Amygdala (tissue), 56 donors: Measurements from ENCODE around the gene KRTAP10-12.

Experiments
- DNase-seq, 56 donors: peaks; one replicate each; lab custom pipeline; 2025; lab: John Stamatoyannopoulos, UW

Gene KRTAP10-12

DNA sequence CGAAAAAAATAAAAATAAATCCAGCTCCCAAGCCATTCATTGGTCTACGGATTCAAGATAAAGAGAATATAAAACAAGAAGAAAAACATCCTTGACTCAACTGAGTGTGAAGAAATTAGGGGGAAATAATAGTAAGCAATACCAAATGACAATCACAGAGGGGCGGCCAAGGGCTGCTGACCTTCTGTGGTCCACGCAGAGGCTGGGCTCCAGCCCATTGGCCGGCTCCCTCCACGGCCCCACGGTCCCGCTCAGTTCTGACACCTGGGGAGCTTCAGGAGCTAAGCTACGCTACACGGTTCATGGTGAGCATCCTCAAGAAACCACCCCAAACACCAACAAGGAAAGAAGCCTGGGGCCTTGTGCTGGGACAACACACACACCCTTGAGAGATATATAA is 400 bp upstream of the KRTAP10-12 start:
- DNase-seq, result no peak

DNA sequence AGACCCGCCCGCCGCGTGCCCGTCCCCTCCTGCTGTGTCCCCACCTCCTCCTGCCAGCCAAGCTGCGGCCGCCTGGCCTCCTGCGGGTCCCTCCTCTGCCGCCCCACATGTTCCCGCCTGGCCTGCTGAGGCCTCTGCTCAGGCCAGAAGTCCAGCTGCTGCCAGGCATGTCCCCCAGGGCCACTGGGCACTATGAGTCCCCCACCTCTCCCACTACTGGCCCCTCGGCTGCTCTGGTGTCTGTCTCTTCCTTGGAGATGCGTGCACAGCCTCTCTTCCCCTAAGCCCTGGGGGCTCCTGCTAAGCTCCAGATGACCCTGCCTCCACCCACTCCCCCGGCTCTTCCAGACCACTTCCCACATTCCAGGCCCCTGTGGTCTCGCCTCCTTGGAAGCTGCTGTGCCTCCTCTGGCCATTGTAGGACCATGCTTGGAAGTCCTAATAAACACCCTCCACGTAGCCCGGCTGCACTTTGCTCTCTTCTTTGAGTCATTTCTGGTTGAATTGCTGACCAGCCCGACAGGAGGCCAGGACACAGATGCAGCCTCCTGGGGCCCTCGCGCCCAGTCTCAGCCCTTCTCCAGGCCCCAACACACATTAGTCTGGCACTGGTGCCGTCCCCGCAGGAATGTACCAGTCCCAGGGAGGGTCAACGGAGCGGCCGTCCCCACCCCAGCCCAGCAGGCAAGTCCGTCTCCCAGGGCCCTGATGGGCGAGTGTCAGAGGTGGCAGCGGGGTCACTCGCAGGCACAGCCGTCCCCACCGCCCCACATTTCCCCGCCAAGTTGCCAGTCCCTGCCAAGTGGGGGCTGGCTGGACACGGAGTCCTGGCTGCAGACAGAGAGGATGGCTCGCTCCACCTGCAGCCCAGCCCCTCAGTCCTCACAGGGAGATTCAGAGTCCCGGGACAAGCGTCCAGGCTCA is 1.1 kb downstream of the KRTAP10-12 start:
- DNase-seq, result no peak

DNA sequence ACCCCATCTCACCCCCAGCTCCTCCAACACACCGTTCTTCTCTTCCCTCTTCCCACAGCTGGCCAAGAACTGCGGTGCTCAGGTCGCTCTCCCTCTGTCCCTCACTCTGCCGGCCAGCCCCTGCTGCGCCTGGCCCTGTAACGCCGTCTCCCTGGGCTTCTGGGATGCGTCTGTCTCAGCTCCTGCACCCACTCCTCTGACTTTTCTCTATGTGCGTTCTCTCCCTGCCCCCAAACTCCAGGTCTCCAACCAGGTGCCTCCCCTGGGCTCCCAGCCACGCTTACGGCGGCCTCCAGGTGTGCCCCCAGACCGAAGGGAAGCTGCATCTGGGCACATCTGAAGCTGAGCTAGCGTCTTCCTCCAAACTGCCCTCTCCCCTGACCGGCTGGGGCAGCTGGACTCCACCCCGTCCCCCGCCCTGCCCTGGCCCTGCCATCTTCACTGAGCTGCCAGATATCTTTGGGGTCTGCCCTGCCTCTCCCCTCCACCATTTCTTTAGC is 2.6 kb downstream of the KRTAP10-12 start:
- DNase-seq, result no peak

DNA sequence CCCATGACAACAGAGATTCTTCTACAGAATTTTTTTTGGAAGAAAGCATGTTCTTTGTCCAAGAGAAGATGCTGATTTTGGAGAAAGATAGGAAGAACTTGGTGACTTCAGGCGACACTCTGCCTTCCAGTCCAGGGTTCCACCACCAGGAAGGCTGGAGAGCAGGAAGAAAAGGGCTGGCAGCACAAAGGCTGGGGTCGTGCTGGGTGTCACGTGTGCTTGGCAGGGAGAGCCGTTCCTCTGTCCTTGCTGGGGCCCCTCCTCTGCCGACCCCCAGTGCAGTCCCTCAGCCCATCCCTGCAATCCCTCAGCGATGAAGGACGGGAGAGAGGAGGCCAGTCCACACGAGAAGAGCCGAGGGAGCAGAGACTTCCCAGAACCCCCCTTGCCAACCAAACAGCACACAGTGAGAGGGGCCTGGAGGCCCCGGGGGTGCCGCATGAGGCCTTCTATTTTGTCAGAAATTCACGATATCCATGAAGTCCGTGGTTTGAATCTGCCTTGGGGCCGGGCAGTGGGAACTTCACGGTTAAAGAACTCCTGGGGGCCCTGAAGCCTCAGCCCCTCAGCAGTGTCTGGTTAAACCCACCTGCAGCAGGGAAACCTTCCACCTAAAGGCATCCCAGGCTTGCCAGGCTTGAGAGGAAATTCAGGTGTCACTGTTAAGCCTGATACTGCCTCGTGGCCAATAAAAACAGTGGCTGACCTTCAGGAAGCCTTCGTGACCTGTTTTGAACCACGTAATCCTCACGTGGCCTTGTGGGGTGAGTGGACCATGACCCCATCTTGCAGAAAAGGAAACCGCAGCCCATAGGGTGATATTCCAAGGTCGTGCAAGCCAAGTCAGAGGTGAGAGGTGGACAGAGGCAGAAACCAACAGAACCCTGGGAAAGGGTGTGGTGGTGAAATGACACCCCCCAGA is 3.4 kb downstream of the KRTAP10-12 start:
- DNase-seq, result no peak

DNA sequence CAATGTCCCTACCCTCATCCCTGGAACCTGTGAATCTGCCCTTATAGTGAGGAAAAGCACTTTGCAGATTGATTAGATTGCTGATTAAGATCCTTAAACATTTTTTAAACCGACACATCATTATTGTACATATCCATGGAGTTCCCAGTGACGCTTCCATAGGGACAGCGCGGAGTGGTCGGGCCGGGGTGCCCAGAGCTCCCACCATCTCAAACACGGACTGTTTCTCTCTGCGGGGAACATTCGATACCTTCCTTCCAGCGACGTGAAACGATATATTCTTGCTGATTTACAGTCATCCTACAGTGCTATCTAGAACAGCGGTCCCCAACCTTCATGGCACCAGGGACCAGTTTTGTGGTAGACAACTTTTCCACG is 4.0 kb downstream of the KRTAP10-12 start:
- DNase-seq, result no peak

DNA sequence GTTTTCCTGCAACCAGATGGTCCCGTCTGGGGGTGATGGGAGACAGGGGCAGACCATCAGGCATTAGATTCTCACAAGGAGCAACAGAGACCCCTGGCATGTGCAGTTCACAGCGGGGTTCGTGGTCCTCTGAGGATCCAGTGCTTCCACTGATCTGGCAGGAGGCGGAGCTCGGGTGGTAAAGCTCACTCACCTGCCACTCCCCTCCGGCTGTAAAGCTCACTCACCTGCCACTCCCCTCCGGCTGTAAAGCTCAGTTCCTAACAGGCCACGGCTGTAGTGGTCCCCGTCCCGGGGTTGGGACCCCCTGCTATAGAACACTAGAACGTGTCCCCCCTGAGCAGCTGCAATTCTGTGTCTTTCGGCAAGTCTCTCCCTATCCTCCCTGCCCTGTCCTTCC is 4.6 kb downstream of the KRTAP10-12 start:
- no peak for DNase-seq

DNA sequence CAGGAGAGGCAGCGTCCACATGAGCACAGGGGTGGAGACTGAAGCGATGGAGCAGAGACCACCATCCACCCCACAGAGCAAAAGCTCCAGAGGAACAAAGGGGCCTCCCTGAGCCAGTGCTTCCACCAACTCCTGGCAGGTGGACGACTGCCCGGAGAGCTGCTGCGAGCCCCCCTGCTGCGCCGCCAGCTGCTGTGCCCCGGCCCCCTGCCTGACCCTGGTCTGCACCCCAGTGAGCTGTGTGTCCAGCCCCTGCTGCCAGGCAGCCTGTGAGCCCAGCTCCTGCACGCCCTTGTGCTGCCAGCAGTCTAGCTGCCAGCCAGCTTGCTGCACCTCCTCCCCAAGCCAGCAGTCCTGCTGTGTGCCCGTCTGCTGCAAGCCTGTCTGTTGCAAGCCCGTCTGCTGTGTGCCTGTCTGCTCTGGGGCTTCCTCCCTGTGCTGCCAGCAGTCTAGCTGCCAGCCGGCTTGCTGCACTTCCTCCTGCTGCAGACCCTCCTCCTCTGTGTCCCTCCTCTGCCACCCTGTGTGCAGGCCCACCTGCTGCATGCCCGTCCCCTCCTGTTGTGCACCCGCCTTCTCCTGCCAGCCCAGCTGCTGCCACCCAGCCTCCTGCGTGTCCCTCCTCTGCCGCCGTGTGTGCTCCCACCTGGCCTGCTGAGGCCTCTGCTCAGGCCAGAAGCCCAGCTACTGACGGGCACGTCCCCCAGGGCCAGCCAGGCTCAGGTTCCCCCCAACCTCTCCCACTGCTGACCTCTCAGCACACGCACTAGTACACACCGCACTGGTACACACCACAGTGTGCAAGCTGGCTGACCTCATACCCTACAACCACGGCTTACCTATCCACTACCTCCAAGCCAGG is 5.4 kb downstream of the KRTAP10-12 start:
- no peak for DNase-seq

DNA sequence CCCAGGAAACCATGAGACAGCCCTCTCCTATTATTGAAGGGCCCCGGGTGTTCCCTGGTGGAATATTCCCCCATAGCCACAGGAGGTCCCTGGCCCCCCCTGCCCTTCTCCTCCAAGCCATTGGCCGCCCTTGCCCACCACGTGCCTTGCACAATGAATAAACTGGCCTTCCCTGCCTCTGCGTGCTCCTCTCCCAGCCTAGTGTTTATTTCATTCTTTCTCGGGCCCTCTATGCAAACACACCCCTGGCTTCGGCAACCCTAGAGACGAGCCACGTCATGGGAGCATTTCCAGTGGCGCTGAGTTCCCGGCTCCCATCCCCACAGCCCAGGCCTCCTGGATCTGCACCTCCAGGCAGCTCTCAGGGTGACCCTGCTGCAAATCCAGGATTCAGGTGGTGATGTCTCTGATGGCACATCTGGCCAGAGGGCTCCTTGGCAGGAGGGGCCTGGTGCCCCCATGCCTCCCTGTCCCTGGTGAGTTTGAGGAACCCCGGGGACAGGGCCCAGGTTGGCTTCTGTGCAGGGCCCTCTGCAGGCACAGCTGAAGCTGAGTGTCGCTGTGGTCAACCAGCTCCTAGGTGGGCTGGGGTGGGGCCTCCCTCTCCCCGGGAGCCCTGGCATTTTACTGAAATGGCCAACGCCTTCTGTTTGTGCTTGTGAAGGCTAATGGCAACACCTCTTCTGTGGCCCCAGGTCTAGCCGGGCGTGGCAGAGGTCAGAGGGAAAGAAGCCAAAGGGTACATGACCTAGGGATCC is 6.2 kb downstream of the KRTAP10-12 start:
- no peak for DNase-seq

DNA sequence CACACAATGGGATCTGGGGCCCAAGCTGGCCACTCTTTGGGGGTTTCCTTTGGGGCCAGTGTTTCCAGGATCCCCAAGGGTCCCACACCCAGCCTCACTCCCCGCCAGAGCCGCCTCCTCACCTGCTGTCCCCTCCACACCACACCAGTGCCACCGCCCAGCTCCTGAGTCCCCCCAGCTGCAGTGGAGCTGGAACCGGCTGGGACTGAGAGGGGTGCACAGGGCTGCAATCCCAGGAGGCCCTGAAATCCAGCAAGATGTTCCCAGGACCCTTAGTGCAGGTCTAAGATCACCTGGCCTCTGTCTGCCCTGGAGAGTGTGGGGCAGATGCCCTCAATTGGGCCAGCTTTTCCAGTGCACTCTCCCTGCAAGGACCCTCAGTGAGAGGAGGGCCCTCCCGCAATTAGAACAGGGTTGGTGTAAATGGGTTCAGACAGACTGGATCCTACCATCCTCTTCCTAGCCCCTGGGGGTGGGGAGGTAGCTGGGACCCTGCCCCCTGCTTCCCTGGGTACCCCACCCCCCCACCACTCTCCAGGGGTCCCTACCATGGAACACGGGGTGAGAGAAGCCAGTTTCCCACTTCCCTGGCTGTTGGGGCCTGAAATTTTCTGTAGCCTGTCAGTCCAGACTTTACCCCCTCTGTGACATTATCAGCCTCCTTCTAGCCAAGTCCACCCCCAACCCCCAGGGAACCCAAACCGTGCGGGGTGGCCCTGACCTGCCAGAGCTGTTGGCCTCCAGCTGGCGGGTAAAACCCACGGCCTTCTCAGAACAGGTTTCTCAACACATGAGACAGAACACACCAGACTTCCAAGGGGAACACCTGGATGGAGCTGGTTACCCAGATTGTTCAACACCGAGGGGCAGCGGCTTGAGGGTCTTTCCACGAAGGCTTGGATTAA is 7.0 kb downstream of the KRTAP10-12 start:
- DNase-seq, result no peak

DNA sequence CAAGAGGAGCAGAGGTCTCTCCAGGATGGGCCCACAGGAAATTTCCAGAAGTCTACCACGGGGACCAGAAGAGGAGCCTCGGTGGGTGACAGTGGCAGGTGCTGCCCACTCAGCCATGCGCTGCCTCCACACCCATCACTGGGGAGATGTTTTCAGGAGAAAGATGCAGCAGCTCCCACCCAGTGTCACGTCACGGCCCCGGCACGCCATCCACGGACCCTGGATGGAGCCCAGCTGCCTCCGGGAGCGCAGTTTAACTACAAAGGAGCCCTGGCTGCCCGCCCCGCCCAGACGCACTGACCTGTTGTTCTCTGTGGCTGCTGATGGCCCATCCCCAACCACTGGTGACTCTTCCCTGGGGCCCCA is 7.6 kb downstream of the KRTAP10-12 start:
- DNase-seq, result no peak

DNA sequence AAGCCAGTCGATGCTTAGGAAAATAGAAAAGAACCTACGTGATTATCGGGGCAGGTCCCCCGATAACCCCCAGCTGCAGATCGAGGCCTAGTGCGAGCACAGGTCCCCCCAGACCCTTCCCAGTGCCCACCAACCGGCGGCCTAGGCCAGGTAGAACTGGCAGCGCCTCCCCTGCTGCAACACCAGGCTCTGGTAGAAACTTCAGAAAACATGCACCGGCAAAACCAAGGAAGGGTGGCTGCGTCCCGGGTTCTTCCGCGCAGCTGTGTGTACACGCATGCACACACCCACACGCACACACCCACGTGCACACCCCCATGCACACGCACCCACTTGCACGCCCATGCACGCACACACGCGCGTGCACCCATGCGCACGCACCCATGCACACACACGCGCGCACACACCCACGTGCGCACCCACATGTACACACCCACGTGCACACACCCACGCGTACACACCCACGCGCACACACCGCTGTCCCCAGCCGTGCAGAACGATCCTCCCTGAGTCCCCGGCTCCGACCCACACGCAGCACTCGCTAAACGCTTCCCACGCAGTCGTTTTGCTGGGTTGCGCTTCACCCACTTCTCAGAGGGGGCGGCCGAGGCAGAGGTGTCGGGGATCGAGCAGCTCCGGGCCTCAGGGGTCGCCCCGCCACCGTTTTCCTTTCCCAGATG is 9.2 kb downstream of the KRTAP10-12 start:
- DNase-seq, result no peak

DNA sequence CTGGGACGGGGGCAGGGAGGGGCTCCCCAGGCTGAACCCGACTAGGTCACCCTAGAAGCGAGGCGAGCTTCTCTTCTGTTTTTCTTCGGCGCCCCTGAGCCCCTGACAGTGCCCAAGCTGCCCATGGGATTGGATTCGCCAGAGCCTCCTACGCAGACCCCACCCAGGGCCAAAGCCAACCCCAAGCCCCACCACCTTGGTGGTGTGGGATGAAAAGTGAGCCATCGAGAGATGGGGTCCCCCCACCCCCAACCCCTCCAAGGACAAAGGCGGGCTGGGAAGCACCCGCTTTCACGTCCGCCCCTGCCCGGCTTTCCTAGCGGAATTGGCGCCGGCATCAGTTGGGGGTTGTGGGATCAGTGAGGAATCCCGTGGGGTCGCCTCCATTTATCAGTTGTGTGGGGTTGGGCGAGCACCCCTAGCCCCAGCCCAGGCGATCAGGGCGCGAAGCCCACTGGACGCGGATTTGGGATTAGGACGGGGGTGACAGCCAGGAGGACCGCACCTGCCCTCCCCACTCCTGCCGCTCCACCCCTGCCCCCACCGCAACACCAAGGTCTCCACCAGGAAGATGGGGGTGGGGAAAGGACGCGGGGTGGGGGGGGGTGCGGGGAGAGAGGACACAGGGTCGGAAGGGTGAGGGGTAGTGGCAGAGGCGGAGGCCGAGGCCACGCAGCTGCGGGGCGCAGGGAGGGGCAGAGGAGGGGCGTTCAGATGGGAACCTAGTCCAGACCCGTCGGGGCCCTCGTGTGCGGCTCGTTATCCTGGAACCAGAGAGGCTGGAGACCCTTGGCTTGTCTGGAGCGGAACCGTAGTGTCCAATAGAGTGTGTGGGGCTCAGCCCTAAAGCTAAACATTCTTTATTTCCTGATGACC is 10.0 kb downstream of the KRTAP10-12 start:
- no peak for DNase-seq

DNA sequence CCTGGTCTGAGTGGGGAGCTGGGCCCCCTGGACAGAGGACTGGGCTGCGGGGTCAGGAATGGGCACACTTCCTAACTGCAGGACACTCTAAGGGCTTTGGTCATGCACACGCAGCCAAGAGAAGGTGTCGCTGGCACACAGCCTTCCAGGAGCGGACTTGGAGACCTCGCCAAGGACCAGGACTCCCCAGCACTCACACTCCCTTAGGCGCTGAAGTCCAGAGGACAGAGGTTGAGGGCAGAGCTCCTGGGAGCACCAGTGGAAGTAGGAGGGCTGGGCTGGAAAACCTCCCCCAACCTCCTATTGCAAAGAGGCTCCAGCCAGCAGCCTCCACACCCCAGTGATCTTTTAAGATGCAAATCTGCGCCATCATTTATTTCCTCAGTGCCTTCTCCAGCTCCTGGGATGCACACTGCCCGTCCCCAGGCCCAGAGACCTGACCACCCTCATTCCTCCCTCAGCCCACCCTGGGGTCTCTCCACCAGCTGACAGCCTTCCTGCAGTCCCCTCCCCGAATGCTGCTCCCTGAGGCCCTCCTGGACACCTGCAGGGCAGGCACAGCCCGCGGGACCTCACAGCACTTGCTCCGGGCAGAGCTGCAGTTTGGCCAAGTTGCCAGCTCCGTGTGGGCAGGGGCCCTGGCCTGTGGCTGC is 11.4 kb downstream of the KRTAP10-12 start:
- DNase-seq, result no peak

DNA sequence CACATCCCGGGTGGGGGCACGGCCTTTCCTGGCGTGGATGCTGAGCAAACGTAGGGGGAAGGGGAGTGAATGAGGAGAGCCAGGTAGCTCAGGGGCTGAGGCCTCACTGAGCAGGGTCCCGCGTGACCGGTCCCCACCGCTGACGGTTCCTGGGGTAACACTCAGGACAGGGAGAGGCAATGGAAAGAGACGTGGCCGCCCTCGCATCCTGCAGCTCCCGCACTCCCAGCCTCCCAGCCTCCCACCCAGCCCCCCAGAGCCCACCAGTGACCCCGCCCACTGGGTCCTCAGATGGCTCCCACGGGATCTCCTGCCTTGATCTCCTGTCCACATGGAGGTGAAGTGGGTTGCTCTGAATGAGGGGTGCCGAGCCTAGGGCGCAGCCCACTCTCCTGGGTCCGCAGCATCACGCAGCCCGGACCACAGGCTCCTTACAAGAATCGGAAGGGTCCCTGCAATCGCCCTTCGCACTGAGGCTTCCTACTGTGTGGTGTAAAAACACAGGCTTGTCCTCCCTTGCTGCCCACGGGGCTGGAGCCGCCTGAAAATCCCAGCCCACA is 12.0 kb downstream of the KRTAP10-12 start:
- no peak for DNase-seq

DNA sequence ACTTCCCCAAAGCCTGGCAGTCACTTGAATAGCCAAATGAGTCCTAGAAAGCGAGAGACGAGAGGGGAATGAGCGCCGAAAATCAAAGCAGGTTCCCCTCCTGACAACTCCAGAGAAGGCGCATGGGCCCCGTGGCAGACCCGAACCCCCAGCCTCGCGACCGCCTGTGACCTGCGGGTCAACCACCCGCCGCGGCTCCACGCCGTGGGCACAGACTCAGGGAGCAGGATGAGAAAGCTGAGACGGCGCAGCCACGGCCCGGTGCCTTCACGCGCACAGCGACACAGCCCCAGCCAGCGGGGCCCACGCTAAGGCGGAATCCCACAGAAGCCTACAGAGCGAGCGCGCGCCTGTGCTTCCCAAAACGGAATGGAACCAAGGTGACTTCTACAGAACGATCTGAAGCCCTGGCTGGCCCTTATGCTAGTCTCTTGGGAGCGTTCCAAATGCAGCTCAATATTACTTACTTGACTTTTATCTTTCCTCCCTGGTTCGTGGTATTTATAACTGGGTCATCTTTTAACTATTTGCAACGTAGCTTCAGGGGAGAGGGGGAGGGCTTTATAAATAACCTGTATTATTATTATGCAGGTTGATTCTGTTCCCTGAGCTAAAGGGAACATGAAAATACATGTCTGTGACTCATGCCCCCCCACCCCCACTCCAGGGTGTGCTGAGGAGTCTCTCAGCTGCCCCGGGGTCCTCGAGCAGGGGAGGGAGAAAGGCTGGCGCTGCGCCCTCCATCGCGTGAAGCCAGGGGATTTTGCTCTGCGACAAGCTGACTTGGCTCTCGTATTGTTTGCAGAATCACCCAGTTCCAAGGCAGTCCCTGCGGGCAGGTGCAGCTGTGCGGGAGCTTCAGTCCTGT is 12.7 kb downstream of the KRTAP10-12 start:
- no peak for DNase-seq
